A172 (cell line): ENCODE results near the gene PPP4C. TPM values are rescaled to one million over a fixed set of nuclear protein-coding genes. Genes with fewer than 3 reads are reported as not detected.
"Not testable (repeated sequence)": the region's sequence is repeated elsewhere in the genome, so short reads cannot be mapped to it uniquely, and the experiment has no call there.

Experiments used
- DNase-seq: peaks from one replicate; pipeline ENCODE4 v3.0.0-alpha.2; 2015; ENCODE audit warnings: low spot score
- total RNA-seq: library from RNA; depleted of rRNA; stranded (reverse); fragments of >200 nt; shearing (Covaris generic); gene quantifications from 2 replicates; pipeline ENCODE4 v1.2.3, GENCODE V29; 2014

PPP4C gene
- total RNA-seq, 1 experiment from 2014 or later: 185 TPM

DNA sequence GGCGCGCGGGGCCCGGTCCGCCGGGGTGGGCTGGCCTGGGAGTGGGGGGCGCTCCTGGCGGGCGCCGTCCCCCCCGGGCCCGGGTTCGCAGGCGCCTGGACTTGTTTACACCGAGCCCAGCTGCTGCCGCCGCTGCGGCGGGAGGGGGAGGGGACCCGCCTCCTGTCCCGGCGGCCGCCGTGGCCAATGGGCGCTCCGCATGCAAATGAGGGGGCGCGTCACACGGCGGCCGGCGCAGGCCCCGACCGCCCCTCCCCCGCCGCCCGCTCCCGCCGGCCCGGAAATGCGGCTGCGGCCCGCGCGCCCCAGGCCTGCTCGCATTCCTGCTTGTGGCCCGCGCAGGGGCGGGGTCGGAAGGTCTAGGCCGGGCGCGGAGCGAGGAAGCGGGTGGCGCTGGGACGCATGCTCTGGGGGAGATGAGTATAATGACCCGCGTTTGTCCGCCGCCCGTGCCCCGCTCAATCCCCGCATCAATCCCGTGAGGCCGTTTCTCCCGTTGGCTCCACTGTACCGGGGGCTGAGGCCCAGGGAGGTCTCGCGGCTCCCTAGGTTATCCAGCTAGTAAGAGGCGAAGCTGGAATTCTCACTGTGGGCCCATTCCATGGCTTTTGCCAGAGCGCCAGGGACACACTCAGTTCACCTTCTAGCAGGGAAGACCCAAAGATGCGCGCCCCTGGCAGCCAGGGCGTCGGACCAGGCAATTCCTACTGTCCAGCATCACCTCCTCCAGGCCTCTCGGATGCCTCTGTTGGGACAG lies 20.5 kb downstream of the PPP4C start, which contains the start of gene YPEL3:
YPEL3 (minus strand) TSS at position 109 of the 757 bp plus-strand sequence. CDS start 731 bp downstream, outside the sequence.
- peak; percentile 49 for DNase-seq

DNA sequence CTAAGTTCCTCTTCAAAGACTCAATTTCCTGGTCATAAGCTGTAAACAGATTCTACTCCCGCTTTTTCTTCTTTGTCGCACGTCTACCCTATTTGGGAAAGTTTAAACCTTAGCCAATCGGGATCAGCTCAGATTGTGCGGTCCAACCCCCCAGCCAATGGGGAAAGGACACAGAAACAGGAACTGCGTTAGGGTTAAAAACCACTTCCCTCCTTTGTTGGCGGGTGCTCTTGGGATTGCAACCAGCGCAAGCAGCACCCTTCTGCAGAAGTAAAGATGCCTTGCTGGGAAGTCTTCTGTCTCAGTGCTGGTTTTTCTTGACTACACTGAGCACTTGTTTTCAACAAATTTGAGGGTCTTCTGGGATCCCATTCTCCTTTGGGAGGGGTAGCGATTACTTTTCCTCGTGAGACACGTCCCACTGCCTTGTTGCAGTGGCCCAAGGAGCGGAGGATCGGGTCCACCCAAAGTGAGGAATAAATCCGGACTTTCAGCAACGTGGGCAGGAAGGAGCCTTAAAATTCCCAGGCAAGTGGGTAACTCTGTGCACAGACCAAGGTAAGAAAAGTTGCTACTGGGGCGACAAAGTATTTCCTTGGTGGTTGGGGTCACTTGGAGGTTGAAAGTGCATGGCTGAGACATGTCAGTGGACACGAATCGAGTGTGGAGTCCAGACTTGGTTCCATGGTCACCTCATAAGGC lies 21.2 kb downstream of the PPP4C start:
- DNase-seq: no peak

DNA sequence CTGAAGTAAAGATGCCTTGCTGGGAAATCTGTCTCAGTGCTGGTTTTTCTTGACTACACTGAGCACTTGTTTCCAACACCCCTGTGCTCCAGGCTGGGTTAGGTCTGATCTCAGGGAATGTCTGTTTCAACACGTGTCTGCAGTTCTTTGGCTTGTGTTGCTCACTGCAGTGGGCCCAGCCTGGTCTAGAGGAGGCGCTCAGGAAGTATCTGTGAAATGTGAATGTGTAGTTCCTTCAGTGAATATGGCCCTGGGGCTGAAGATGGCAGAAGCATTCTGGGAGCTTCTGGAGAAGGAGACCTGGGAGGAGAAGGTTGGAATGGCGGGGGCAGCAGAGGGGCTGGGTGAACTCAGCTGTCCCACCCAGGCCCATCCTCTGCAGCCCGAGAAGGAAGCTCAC lies 28.3 kb downstream of the PPP4C start:
- no peak for DNase-seq

DNA sequence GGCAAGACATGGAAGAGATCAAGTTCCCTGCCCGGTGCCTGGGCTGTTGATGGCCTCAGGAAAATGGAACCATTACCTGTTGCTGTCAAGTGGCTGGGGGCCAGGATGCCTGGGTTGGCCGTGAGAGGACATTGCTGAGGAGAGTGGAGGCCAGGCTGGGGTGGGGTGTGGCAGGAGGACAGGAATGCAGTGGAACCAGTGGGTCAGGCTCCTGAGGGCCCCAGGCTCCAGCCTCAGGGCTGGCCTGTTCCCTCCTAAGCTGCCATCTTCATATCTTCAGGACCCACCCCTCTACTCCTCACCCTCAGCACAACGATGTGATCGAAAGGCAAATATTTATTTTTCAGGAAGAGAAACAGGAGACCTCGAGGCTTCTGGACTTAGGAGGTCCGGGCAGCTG lies 28.7 kb downstream of the PPP4C start:
- DNase-seq: no peak

DNA sequence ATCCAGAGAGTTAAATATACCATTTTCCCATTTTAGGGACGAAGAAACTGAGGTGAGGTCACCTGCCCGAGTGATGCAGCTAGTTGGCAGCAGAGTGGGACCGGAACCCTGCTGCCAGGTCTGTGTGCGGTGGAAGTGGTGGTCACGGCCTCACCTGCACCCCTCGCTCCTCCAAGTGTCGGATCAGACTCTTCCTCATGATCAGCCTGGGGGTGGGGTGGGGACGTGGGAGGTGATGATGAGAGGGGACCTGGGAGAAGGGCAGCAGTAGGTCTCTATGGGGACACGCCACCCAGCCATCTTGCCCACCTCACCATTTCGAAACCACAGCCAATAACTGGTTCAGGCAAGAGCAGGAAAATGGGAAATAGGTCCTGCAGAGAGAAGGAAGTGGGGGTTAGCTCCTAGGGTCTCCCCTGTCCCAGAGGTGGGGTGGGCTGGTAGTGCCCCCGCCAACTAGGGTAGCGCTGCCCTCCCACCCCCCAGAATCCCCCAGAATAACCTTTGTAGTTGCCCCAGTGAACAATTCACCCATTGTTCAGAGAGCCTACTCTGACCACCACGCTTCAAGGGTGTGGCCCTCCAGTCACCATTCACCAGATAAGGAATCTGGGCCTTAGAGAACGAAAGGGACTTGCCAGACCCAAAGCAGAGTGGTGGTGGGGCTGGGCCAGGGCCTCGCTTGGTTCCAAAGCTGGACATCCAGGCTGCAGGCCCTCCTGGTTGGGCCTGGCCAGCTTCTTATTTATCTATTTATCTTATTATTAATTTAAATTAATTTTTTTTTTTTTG lies 32.5 kb downstream of the PPP4C start:
- no peak for DNase-seq

DNA sequence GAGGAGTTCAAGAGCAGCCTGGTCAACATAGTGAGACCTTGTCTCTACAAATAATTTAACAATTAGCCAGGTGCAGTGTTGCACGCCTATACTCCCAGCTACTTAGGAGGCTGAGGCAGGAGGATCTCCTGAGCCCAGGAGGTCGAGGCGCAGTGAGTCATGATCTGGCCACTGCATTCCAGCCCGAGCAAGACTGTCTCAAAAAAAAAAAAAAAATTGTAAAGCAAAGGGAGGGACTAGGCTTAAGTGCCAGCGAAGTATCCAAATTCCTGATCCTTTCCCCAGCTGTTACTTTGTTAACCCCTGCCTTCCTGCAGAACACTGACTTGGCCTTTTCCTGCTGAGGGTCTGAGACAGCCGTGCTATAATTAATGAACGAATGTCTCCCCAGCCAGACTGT lies 34.9 kb downstream of the PPP4C start:
- peak; percentile 45 for DNase-seq

DNA sequence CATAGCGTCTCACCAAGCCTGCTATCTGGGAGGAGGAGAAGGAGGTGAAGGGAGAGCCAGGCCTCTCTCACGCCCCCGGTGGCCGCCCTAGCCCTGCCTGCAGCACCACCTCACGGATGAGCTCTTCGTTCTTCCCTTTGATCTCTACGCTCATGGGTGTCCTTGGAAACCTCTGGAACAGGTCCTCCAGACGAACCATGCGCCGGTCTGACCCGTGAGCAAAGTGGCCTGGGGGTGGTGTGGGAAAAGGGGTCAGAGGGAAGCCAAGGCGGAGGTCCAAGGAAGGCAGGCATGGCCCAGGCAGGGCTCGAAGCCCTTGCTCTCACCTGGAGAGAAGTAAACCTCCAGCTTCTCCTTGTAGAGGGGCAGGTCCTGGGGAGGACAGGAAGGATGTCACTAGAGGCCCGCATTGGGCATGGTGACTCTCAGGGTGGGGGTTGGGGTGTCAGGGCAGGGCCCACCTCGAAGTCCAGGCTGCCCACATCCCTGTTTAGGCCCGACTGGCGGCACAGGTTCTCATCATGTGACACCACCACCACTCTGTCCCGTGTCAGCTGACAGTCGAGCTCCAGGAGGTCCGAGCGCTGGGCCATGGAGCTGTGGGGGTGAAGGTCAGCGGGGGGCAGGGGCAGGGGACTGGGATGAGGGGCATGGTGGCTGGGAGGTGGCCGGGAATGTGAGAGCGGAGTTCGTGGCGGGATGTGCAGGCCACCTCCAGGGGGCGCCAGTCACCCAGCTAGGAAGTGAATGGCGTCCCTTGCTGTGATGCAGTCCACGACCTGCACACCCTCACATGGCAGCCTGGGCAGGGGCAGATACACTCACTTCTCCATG lies 36.6 kb downstream of the PPP4C start:
- DNase-seq: peak; percentile 53

DNA sequence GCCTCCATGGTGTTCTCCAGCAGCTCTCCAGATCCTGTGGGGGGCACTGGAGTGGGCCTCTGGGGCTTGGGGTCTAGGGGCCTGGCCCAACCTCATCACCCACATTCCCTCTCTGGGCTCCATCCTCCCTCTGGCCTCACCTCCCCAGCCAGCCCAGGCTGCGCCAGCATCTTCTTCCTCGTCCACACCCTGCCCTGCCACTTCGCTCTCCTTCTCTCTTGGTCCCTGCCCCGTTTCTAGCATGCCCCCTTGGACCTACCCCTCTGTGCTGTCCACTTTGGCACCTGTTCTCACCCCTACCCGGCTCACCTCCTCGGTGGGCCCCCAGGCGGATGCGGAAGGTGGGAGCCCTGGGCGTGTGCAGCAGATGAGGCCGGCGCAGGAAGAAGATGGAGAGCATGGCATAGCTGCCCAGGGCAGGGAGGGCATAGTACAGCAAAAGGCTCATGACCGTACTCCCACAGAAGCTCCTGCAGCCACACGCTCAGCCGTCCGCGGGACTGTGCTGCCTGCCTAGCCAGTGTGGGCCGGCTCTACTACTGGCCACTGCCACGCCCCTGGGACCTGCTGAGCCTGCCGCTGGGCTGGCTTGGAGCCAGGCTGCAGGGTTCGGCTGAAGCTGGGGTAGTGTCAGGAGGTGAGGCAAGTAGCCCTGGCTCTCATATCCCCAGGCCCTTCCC lies 37.4 kb downstream of the PPP4C start, which contains the start of gene GDPD3:
GDPD3 (minus strand) TSS at position 507 of the 680 bp plus-strand sequence; CDS start at position 448, 59 bp downstream.
- DNase-seq: peak; percentile 33

DNA sequence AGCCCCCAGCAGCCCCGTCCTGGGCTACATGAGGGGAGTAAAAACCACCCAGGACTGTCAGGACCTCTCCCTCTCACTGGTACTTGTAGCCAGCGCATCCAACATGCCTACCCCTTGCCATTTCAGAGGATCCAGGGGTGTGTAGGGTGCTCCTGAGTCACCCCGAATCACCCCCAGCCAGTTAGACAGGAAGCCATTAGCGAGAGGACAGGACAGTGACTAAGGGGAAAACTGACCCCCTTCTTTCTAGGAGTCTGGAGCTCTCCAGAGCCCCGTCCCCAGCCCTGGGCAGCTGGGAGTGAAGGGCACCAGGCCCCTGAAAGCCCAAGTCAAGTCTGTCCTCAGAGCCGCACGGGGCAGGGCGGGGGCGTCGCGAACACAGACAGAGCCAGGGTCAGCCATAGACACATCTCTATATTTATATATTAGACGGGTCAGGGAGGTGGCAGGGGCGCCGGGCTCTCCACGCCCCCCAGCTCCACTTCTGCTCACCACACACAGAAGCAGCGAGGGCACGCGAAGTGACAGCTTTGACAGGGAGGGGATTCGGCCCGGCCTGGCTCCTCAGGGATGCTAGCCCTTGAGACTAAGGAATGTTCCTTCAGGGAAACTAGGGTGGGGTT lies 38.0 kb downstream of the PPP4C start:
- peak; percentile 60 for DNase-seq

DNA sequence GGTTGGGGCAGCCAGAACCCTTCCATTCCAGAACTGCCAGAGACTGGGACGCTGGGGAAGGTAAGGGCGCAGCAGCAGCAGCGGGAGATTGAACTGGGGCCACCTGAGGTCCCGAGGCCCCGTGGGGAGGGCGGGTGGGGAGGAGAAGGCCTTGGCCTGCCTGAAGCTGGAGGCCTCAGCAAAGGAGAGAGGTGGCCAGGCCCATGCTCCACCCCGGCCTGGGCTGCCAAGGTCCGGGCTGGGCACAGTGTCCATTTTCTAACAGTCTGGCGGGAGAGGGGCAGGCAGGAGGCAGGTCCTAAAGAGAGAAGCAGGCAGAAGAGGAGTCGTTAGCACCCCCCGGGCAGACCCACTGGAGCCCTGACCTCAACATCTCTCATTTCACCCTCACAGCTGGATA lies 38.6 kb downstream of the PPP4C start:
- no peak for DNase-seq

DNA sequence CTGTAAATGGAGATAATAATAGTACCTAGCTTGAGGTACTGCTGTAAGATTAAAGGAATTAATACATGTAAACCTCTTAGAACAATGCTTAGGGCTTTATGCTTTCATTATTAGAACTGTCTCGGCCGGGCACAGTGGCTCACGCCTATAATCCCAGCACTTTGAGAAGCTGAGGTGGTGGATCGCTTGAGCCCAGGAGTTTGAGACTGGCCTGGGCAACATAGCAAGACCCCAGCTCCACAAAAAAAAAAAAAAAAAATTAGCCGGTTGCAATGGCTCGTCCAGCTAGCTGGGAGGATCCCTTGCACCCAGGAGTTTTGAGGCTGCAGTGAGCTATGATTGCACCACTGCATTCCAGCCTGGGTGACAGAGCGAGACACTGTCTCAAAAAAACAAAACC lies 39.0 kb downstream of the PPP4C start:
- not testable (repeated sequence) for DNase-seq

DNA sequence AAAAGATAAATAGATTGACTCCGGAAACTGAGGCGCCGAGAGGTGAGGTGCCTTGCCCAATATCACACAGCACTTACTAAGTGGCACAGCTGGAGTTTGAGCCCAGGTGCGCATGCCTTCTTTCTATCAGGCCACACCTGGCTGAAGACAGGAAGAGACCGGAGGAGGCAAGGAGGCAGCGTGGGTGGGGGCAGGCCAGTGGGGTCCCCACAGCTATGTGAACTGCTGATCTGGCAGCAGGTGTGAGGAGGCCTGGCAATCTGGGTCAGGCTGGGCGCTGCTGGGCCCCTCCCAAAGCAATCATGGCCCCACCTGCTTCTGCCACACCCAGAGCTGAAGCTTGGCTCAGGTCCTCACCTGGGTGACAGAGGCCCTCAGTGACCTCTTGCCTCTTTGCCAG lies 39.4 kb downstream of the PPP4C start:
- DNase-seq: no peak

DNA sequence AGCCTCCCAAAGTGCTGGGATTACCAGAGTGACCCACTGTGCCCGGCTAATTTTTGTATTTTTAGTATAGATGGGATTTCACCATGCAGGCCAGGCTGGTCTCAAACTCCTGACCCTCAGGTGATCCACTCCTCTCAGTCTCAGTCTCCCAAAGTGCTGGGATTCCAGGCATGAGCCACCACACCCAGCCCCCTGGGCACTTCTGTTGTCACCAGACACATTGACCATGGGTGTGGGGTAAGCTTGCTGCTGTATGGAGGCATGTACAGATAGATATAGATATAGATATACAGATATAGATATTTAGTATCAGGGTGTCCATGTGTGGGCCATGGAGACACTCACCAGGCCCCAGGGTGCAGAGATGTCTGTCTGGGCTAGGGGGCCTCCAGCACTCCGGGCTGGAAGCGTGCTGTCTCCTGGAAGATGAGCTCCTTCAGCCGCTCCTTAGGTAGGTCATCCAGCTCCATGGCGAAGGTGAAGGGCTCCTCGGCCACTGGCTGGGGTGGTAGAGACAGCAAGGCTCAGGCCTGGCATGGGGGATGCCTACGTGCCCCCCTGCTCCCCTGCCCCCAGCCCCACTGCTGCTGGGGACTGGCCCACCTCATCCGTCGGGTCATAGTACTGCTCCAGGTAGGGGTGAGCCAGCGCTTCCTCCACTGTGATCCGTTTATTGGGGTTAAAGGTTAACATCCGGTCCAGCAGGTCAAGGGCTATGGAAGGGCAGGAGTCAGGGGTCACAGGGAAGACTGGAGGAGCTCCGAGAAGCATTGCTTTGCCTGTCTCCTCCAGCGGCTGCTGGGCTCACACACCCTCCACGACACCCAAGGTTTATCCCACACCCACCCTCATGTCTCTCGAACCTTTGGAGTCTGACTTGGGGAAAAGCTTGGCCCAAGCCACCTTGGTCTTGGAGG lies 40.8 kb downstream of the PPP4C start:
- DNase-seq: no peak

DNA sequence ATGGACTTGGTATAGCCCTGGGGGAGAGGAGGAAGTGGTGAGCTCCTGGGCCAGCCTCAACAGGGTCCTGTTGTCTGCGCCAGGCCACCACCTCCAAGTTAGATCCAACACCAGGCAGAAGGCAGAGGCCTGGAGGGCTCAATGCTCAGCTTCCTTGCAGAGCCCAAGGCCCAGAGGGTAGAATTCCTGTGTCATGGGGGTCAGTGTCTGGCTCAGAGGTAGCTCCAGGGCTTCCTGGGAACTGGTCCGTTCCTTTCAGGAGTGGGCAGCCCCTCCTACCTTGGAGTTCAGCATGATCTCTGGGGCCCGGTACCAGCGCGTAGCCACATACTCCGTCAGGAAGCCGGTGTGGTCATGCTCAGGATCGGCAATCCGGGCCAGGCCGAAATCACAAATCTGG lies 42.0 kb downstream of the PPP4C start:
- no peak for DNase-seq

DNA sequence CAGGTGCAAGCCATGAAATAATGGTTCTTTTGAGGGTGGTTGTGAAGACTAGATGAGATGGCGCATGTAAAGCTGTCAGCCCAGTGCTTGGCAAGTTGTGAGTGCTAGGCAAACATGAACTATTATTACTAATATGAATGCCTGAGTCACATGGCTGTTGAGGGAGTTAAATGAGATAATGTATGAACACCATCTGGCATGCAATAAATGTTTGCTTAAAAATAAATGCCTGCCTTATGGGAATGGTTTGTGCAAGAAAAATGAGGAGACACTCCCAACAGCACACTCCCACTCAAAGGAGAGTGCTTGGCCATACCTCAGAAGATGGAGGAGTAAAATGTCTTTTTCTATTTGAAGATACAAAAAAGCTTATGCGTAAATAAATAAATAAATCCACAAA lies 43.6 kb downstream of the PPP4C start:
- no peak for DNase-seq

DNA sequence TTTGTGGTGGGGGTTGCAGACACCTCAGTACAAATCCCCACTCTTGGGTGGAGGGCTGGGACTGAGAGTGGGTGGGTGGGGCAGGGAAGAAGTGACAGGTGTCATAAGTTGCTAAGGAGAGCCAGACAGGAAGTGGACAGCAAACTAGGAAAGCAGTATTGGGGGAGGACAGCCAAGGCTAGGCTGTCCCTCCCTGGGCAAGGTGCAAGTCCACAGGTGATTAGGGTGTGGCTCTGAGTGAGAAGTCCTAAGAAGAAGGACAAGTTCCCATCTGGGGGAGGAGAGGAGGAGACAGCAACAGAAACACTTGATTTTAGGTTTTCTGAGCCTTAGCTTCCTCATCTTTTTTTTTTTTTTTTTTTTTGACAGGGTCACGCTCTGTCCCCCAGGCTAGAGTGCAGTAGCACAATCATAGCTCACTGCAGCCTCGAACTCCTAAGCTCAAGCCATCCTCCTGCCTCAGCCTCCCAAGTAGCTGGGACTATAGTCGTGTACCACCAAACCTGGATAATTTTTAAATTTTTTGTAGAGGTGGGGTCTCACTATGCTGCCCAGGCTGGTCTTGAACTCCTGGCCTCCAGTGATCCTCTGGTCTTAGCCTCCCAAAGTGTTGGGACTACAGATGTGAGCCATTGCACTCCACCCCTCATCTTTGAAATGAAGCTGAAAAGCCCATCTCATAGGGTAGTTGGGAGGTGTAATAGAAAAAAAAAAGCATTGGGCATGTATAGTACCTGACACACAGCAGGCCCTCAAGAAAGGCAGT lies 44.7 kb downstream of the PPP4C start:
- no peak for DNase-seq

DNA sequence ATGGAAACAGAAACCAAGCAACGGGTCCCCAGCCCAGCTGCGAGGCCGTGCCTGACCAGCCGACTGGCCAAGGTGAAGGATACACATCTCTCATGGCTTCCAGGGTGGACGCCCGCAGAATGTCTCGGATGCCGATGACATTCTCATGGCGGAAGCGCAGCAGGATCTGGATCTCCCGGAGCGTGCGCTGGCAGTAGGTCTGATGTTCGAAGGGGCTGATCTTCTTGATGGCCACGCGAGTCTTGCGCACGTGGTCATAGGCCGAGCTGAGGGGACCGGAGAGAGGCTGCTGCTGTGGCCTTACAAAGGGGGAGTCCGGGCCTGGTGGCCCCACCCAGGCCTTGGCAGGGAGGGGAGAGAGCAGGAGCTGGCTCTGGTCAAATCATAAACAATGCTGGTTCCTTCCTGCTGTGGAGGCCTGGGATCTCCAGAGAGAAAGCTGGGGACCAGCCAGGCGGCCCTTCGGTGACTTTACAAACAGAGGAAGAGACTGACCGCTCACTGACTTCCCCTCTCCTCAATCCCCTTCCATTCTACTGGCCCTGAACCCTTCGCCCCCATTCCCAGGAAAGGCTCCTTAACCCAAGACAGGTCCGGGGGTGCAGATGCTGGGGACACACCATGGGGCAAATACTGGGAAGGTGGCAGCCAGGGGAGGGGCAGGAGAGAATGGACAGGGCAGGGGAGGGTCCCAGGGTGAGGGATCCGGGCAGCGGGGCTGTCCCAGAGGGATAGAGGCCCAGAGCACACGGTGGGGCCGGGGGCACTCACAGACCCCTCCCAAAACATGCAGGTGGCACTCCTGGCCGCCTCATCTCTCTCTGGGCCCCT lies 46.2 kb downstream of the PPP4C start:
- DNase-seq: no peak
